GM18858 (cell line): Measurements from ENCODE around the gene RPL38.

Source experiments
- ATAC-seq: cut with Tn5 transposase; IDR thresholded peaks from one replicate; pipeline ENCODE4 v1.9.1; 2021; ENCODE audit not compliant: unreplicated experiment

Gene RPL38

DNA sequence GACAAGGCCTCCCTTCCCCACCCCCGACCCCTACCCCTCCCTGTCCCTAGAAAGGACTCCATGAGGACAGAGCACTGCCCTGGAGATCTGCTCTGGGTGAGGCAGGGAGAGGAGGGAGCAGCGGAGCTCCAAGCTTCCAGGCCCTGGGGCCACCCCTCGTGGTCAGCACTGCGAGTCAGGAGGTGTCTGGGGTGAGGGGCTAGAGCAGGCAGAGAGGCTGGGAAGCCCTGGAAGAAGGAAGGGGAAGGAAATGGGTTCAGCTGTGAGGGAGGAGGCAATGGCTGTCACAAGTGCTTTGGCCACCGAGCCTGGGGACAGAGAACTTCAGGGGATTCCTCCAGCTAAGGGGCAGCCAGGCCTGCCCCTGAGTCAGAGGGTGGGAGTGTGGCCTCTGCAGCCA, 42.4 kb downstream of the RPL38 start:
- ATAC-seq: no peak

DNA sequence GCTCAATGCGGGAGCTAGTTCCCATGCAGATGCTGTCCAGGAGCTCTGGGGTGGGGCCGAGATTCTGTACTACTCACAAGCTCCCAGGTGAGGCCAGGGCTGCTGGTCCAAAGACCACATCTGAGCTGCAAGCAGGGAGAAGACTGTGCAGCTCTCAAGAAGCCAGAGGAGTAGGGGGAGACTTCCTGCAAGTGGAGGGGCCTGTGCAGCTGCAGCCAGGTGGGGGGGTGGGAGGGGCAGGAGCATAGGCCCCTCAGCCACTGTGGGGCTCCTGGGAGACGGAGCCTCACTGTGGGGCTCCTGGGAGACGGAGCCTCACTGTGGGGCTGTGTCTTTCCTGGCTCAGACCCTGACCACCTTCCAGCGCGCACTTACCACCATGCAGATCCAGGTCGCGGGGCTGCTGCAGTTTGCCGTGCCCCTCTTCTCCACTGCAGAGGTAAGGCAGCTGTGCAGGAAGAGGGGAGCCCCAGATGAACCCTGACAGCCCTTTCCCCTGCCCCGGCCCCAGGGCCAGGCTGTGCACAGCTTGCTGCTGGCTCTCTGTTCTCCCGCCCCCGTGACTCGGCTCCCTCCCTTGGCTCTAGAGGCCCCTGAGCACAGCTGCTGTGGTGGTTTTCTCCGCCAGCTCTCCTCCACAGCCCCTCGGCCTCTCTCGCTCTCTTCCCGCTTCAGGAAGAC, 46.3 kb downstream of the RPL38 start:
- ATAC-seq: no peak

DNA sequence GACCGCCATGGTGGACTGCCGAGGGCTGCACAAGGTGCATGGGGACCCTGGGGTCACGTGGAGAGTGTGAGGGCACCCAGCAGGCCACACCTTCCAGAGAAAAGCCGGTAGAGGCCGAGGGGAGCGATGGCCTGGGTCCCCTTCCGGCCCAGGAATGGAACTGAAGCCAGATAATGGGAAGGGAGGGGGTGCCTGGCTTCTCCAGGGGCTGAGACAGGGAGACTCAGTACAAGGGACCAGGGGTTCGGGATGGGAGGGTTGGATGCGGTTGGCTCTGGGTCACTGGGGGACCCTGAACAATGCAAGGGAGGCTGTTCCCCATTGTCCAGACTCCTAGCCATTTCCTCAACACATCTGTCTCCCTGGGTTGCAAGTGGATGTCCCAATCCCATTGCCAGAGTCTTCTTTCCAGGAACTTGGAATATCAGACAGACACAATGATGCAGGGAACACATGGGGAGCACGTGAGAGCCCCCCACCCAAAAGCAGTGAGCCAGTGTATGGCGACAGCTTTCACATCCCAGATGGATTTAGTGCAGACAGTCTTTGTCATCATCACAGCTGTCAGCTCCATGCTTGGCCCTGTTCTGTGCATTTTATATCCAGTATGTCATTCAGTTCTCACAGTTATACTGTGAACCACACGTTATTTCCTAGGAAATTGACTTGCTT, 47.0 kb downstream of the RPL38 start:
- no peak for ATAC-seq

DNA sequence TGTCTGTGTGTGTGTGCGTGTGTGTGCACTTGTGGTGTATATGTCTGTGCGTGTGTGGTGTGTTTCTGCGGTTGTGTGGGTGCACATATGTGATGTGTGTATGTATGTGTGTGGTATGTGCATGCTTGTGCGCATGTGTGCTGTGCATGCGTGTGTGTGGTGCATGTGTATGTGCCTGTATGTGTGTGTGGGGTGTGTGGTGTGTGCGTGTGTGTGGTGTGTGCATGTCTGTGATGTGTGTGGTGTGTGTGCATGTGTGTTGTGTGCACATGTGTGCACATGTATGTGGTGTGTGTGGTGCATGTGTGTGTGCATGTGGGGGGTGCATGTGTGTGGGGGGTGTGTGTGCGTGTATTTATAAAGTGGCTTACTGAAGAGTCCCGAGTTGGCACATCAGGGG, 47.6 kb downstream of the RPL38 start:
- ATAC-seq: no peak

DNA sequence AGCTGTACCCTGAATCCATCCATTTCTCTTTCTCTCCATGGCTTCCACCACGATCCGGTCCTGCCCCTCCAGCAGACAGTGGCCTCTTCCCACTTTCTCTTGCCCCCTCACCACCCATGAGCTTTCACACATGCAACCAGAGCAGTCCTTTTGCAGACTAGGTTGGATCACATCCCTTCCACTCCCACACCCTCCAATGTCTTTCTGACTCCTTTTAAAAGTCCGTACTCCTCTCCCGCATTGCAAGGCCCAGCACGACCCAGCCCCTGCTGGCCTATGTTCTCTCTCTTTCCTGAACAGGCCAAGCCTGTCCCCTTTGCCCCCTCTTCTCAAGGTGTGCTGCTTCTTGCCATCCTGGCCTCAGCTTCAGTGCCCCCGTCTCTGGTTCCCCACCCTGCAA, 48.1 kb downstream of the RPL38 start:
- ATAC-seq: no peak

DNA sequence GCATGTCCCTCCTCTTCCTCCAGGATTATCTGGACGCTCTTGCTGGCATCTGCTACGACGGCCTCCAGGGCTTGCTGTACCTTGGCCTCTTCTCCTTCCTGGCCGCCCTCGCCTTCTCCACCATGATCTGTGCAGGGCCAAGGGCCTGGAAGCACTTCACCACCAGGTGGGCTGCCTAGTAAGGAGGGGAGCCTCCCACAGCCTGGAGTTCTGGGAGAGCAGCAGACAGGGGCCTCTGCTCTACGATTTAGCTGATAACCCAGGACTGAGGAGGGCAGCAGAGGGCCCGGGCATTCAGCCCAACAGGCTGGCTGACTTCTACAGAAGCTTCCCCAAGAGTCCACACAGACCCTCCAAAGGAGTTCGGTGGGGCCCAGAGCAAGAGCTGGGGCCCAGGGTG, 48.7 kb downstream of the RPL38 start:
- ATAC-seq: no peak

DNA sequence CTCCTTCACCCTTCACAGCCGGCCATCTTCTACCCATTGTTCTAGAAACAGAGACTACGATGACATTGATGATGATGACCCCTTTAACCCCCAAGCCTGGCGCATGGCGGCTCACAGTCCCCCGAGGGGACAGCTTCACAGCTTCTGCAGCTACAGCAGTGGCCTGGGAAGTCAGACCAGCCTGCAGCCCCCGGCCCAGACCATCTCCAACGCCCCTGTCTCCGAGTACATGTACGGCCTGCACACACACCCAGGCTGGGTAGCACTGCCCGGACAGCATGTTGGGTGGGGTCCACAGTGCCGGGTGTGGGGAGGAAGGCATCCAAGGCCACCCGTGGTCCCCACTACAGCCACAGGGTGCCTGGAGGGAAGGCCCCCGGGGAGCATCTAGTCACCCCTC, 49.6 kb downstream of the RPL38 start:
- ATAC-seq: no peak

DNA sequence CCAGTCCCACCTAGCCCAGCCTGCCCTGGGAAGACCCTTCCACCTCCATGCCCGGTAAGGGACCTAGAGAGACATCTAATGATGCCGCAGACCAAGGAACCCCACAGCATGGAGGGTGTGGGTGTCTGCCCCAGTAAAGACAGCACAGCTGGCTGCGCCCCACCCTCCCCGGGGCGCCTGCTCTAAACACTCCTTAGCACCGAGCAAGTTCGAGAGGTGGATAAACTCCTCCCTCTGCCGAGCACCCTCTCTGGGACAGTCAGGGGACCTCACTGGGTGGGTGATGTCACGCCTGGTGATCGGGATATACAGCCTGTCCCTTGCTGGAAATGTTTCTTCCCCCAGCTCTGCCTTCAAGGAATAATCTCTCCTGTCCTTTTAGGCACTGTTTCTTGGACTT, 53.8 kb downstream of the RPL38 start:
- no peak for ATAC-seq

DNA sequence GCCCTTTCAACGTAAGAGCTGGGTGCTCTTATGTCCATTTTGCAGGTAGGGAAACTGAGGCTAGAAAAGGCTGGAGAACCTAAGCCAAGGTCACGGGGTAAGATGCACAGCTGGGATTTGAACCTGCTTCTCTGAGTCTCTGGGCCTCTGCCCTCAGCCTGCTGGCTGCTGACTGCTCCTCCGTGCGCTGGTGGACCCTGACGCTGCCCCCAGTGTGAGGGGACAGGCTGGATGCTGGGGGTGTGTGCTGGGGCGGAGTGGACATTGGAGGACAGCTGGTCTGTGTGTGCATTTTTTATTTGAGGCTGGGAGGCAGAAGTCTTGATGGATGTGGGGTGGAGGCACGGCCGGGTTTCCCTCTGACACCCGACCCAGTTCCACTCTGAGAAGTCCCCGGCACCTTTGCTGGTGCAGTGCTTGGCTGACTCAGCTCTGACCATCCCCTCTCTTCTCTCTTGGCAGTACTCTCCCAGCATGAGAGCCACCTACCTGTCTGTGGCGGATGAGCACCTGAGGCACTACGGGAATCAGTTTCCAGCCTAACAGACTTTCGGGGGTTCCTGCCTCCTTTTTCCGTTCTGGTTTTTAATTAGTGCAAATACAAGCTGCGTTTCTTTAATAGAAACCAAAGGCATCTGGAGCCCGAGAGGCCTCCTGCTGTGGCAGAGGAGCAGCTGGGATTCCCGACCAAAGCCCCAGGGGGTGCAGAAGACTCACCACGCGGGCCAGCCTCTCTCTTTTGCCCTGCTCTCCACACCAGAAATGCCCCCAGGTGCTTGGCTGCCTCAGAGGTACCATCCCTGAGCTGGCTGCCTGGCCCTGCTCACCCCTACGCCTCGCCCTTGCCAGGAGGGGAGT, 56.4 kb downstream of the RPL38 start:
- ATAC-seq: no peak
